ENCODE measurements around the gene SMAD1. TPM values are rescaled to one million over a fixed set of nuclear protein-coding genes. Genes with fewer than 3 reads are reported as not detected.

SMAD1 gene
- total and polyA plus RNA-seq, 2 of the 4 experiments (the other 2 are of a cell fraction), result 11.6 to 17.6 TPM

- no peaks in the 10 kb centered on the region for H3K79me1 ChIP-seq (ENCODE audit: low read depth in 1 of 2, low read length in 2 of 2)
- H2AK5ac ChIP-seq (ENCODE audit: low read depth, low read length), result no peak overlapping the region
- in situ Hi-C loops (cut with MboI; ENCODE audit: low sequenced_read_pairs) (no loop called here), intact Hi-C loops (cut with micrococcal nuclease) (no loop called here), dilution Hi-C loops (cut with HindIII; ENCODE audit: low sequenced_read_pairs, unreplicated experiment) (no loop called here)
- 0 out of 2 replicates have a peak, but pooled peaks cover 2% of the 10 kb centered on the region for H3K9me1 ChIP-seq (ENCODE audit: insufficient read depth, low read length)
- BruUV-seq (replicated peaks), result no TSS peak
- H3K4me1 ChIP-seq (ENCODE audit: control insufficient read depth, insufficient read depth, low read length), result no peaks in the 10 kb centered on the region
- H4K8ac ChIP-seq (ENCODE audit: low read depth in 2 of 2, low read length in 2 of 2), result no peak overlapping the region
- H4K91ac ChIP-seq (ENCODE audit: insufficient read depth, low read depth, low read length), result no peak overlapping the region
- H2BK20ac ChIP-seq (ENCODE audit: low read depth, low read length), result no peak overlapping the region
- H3K4me2 ChIP-seq (ENCODE audit: low read depth, low read length), result no peak overlapping the region
- H2BK120ac ChIP-seq (ENCODE audit: low read depth, low read length), result no peak overlapping the region
- no peak for DNase-seq
- no peak overlapping the region for H3K18ac ChIP-seq (ENCODE audit: low read depth, low read length)
- no peak overlapping the region for H2BK15ac ChIP-seq (ENCODE audit: low read depth, low read length)
- POLR2A ChIA-PET (ENCODE audit: unreplicated experiment), result no interaction called here
- H2BK5ac ChIP-seq (ENCODE audit: low read depth, low read length, poor library complexity, severe bottlenecking), result no peak overlapping the region
- H3K4me3 ChIP-seq (ENCODE audit: insufficient read depth, low read depth, low read length), result no peak overlapping the region
- CTCF ChIA-PET, result interaction anchor here (0.5 kb wide), 1 partner anchor 54 kb away, joined by 3 read pairs; no protein-coding TSS in a partner anchor
- no peak overlapping the region for H4K5ac ChIP-seq (ENCODE audit: low read depth, low read length)
- H3K14ac ChIP-seq (replicated peaks; ENCODE audit: low read depth, low read length), result no peak overlapping the region
- ATAC-seq (ENCODE audit: low read depth), result no peak
- TF ChIP-seq MXI1 (IDR thresholded peaks at IDR 0.05; ENCODE audit: borderline replicate concordance, low read depth, low read length), result no peak
- TF ChIP-seq RAD21 (IDR thresholded peaks at IDR 0.05; ENCODE audit: low read length), result no peak
- TF ChIP-seq RFX5 (IDR thresholded peaks at IDR 0.05; ENCODE audit: low read depth, low read length), result no peak
- no peak overlapping the region for H3K23ac ChIP-seq (ENCODE audit: low read depth, low read length)
- H4K20me1 ChIP-seq (ENCODE audit: insufficient read depth, low read length), result no peaks in the 10 kb centered on the region
- no peak overlapping the region for H2AFZ ChIP-seq (replicated peaks; ENCODE audit: low read length, poor library complexity)
- no peaks in the 10 kb centered on the region for H3K36me3 ChIP-seq (ENCODE audit: control insufficient read depth, insufficient read depth, low read length)
- H3K56ac ChIP-seq (ENCODE audit: extremely low read depth, insufficient read depth, low read length), result no peak overlapping the region
- no peak overlapping the region for H3K9ac ChIP-seq (ENCODE audit: low read depth, low read length)
- no peaks in the 10 kb centered on the region for H3K9me3 ChIP-seq (ENCODE audit: control insufficient read depth, insufficient read depth, low read length)
- no peak overlapping the region for H3K4ac ChIP-seq (ENCODE audit: low read depth, low read length)
- H2AK9ac ChIP-seq (replicated peaks; ENCODE audit: low read depth, low read length, poor library complexity), result no peak overlapping the region
- H3K27ac ChIP-seq (ENCODE audit: insufficient read depth, low read length), result no peak overlapping the region
- no peaks in the 10 kb centered on the region for H3K27me3 ChIP-seq (ENCODE audit: control insufficient read depth, insufficient read depth, low read length)
Observed at GRCh38 chr4:145453163-145453520, 28.5 kb upstream of the SMAD1 start.
